Measurements from ENCODE around the gene TTLL8.
"Not testable (repeated sequence)": the region's sequence is repeated elsewhere in the genome, so short reads cannot be mapped to it uniquely, and the experiment has no call there.

Gene TTLL8

GRCh38 chr22:49999063-49999945 is 58.8 kb downstream of the TTLL8 start:
- DNase-seq = no peak

GRCh38 chr22:49998718-49999062 is 59.4 kb downstream of the TTLL8 start:
- DNase-seq = no peak

GRCh38 chr22:49997932-49998717 is 60.0 kb downstream of the TTLL8 start:
- DNase-seq = no peak

GRCh38 chr22:49997251-49997599 is 60.9 kb downstream of the TTLL8 start:
- DNase-seq = no peak

GRCh38 chr22:49996518-49997250 is 61.4 kb downstream of the TTLL8 start:
- no peak for DNase-seq

GRCh38 chr22:49996119-49996517 is 62.0 kb downstream of the TTLL8 start:
- DNase-seq = no peak

GRCh38 chr22:49995361-49996118 is 62.6 kb downstream of the TTLL8 start:
- DNase-seq = no peak

- DNase-seq = no peak
These were observed 63.1 kb downstream of the TTLL8 start for GRCh38 chr22:49995041-49995360.

GRCh38 chr22:49994361-49995040 is 63.6 kb downstream of the TTLL8 start:
- DNase-seq = no peak

GRCh38 chr22:49993649-49994360 is 64.3 kb downstream of the TTLL8 start:
- DNase-seq = no peak

- DNase-seq = no peak
These were observed 65.0 kb downstream of the TTLL8 start for GRCh38 chr22:49992921-49993648.

GRCh38 chr22:49991907-49992533 is 66.1 kb downstream of the TTLL8 start:
- no peak for DNase-seq

GRCh38 chr22:49991167-49991566 is 66.9 kb downstream of the TTLL8 start:
- no peak for DNase-seq

- DNase-seq = not testable (repeated sequence)
These were observed 68.3 kb downstream of the TTLL8 start for GRCh38 chr22:49989826-49990225.

GRCh38 chr22:49986325-49986724 is 71.8 kb downstream of the TTLL8 start:
- no peak for DNase-seq

GRCh38 chr22:49983148-49984042 is 74.7 kb downstream of the TTLL8 start:
- no peak for DNase-seq

- DNase-seq = not testable (repeated sequence)
These were observed 76.3 kb downstream of the TTLL8 start for GRCh38 chr22:49981799-49982198.

GRCh38 chr22:49979587-49980264 is 78.4 kb downstream of the TTLL8 start:
- DNase-seq = no peak

- DNase-seq = no peak
These were observed 80.5 kb downstream of the TTLL8 start for GRCh38 chr22:49977578-49977977.

Measured in kidney glomerular epithelial cell (primary cell).